Thymus (tissue), 11 donors: ENCODE data around the gene AP5B1. TPM values are rescaled to one million over a fixed set of nuclear protein-coding genes. Genes with fewer than 3 reads are reported as not detected.

Source experiments
- DNase-seq, 9 donors: peaks; one replicate each; pipeline ENCODE4 v3.0.0-alpha.2; 2013; ENCODE audit warnings: low spot score in 9 of 9, low read depth in 6 of 9, missing footprints in 1 of 9
- H3K27ac ChIP-seq, 2 donors: one replicate each; pipeline ENCODE4 v1.5.1; 2013; ENCODE audit warnings: control low read depth in 1 of 2, low read depth in 1 of 2, low read length in 1 of 2, mild to moderate bottlenecking in 1 of 2, moderate library complexity in 1 of 2
- H3K27me3 ChIP-seq, 2 donors: one replicate each; pipeline ENCODE4 v1.5.1; 2013; ENCODE audit warnings: low read length in 1 of 2; ENCODE audit not compliant: control insufficient read depth in 2 of 2, insufficient read depth in 1 of 2
- H3K36me3 ChIP-seq, 2 donors: one replicate each; pipeline ENCODE4 v1.5.1; 2013; ENCODE audit warnings: low read length in 1 of 2, mild to moderate bottlenecking in 1 of 2, moderate library complexity in 1 of 2; ENCODE audit not compliant: control insufficient read depth in 2 of 2, insufficient read depth in 2 of 2
- H3K4me1 ChIP-seq, 2 donors: one replicate each; pipeline ENCODE4 v1.5.1; 2013; ENCODE audit warnings: low read length in 2 of 2; ENCODE audit not compliant: control insufficient read depth in 2 of 2, insufficient read depth in 2 of 2
- H3K4me3 ChIP-seq, 2 donors: one replicate each; pipeline ENCODE4 v1.5.1; 2013; ENCODE audit warnings: low read length in 2 of 2, control low read depth in 1 of 2, mild to moderate bottlenecking in 1 of 2
- H3K9me3 ChIP-seq, 2 donors: one replicate each; pipeline ENCODE4 v1.5.1; 2013; ENCODE audit warnings: low read length in 1 of 2, mild to moderate bottlenecking in 1 of 2; ENCODE audit not compliant: control insufficient read depth in 2 of 2, insufficient read depth in 1 of 2
- WGBS: extraction: QIAGEN DNeasy Blood & Tissue Kit; methylation state at CpG from one replicate; pipeline ENCODE4 v1.1.7; 2013; 5-methylcytosine and 5-hydroxymethylcytosine counted together
- polyA plus RNA-seq: library from polyadenylated mRNA; stranded (reverse); fragments of 200-250 nt; gene quantifications from one replicate; pipeline ENCODE4 v1.2.3, GENCODE V29; 2013
- total RNA-seq: library from RNA; stranded (reverse); fragments of 120-200 nt; gene quantifications from one replicate; pipeline ENCODE4 v1.2.4, GENCODE V29; 2013
- donor health status: healthy.

AP5B1 gene
- total and polyA plus RNA-seq, 2 donors, result 5.3 to 7.6 TPM

GRCh38 chr11:65793625-65794400 lies 13.0 kb upstream of the AP5B1 start:
- DNase-seq, result no peak
- Histone ChIP-seq H3K9me3 (peaks cover 0 to 6% of the 10 kb centered on the region in 2 donors), H3K4me3 (no peak overlapping the region), H3K4me1 (peaks cover 4 to 7% of the 10 kb centered on the region in 2 donors), H3K27me3 (peaks cover 18 to 88% of the 10 kb centered on the region in 2 donors), H3K27ac (no peak overlapping the region), H3K36me3 (no peaks in the 10 kb centered on the region)
- 93% methylated on average over 29 of the region's 29 CpGs for WGBS

DNA sequence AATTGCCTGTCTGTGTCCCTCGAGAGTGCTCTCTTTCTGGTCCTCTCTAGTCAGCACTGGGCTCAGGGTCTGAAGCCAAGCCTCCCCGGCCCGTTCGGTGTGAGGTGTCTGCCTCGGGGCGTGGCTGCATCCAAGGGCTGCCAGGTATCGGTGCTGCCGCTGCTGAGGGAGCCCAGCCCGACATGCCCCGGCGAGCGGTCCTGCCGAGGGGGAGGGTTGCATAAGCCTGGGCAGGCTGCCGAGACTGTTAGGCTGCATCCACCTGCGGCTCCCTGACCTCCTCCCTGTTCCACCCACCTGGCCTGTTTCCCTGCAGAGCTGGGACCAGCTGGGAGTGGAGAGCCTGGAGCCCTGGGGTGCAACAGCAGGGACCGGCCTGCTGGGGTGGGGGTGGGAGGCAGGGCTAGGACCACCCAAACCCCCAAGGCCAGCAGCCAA lies 12.4 kb upstream of the AP5B1 start:
- Histone ChIP-seq H3K4me1 (peaks cover 8 to 10% of the 10 kb centered on the region in 2 donors), H3K9me3 (peaks cover 0 to 9% of the 10 kb centered on the region in 2 donors), H3K36me3 (no peaks in the 10 kb centered on the region), H3K27ac (no peak overlapping the region), H3K27me3 (peaks cover 24 to 88% of the 10 kb centered on the region in 2 donors), H3K4me3 (no peak overlapping the region)
- WGBS, result 94% methylated on average over 16 of the region's 16 CpGs
- no peak for DNase-seq

- no peak overlapping the region for H3K4me3 ChIP-seq
- H3K27me3 ChIP-seq, result peaks cover 31 to 88% of the 10 kb centered on the region in 2 donors
- no peak overlapping the region for H3K27ac ChIP-seq
- 90% methylated on average over 16 of the region's 16 CpGs for WGBS
- peaks cover 0 to 14% of the 10 kb centered on the region in 2 donors for H3K9me3 ChIP-seq
- H3K4me1 ChIP-seq, result peaks cover 15 to 17% of the 10 kb centered on the region in 2 donors
- no peak for DNase-seq
- no peaks in the 10 kb centered on the region for H3K36me3 ChIP-seq
Observed at GRCh38 chr11:65792456-65792855, 11.7 kb upstream of the AP5B1 start.

DNA sequence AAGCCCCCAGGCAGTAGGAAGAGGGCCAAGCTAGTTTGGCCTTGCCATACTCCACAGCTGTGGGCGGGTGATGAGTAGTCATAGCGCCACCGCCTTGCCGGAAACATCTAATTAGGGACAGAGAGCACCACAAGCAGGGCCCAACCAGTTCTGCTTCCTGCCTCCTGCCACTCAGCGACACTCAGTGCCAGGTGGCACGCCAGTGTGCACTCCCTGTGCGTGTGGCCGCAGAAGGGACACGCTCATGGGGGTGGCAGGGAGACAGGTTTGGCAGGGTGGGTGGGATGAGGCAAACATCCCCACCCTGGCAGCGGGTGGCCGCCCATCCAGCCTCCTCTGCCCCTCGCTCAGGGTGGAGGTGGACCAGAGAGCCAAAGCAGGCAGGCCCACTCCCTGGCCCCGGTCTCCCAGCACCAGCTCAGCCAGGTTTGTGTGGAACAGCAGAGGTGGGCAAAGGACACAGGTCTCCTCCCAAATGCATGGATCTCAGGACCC lies 11.0 kb upstream of the AP5B1 start:
- WGBS, result 20% methylated on average over 13 of the region's 13 CpGs
- Histone ChIP-seq H3K9me3 (peaks cover 0 to 14% of the 10 kb centered on the region in 2 donors), H3K27me3 (peaks cover 34 to 89% of the 10 kb centered on the region in 2 donors), H3K36me3 (no peaks in the 10 kb centered on the region), H3K4me1 (peaks cover 20 to 22% of the 10 kb centered on the region in 2 donors), H3K4me3 (no peak overlapping the region), H3K27ac (no peak overlapping the region)
- DNase-seq, result peak in 2 of 9 donors; percentile 36 to 81

DNA sequence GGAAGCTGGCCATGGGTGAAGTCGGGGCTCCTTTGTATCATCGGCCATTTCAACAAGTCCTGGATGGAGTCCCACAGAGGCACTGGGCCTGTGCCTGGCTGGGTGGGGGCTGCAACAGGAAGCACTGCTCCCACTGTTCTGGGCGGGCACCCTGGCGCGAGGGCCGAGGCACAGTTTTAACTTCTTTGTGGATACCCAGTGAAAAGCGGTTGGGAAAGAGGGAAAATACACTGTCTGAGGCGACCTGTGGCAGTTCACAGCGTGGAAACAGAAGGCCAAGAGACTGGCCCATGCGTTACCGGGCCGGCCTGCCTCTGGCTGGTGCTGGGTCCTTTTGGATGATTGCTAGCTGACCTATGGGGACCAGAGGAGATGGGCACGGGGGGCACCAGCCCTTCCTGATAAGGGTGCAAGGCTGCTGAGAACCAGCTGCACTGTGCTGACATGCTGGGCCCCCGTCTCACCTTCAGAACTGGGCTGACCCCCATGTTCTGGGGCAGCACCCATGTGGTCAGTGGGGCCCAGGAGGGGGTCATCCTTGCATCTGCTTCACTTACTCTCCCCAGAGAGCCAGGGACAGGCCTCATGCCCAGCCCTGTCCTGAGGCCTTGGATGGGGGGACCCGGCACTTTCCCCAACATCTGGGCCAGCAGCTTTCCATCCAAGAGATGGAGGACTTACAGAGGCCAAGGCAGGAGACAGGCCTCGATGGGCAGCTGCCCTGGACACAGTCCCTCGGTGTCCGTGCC lies 10.3 kb upstream of the AP5B1 start:
- Histone ChIP-seq H3K27ac (no peak overlapping the region), H3K36me3 (no peaks in the 10 kb centered on the region), H3K9me3 (peaks cover 0 to 16% of the 10 kb centered on the region in 2 donors), H3K4me1 (peaks cover 25 to 27% of the 10 kb centered on the region in 2 donors), H3K4me3 (no peak overlapping the region), H3K27me3 (peaks cover 38 to 89% of the 10 kb centered on the region in 2 donors)
- 88% methylated on average over 18 of the region's 18 CpGs for WGBS
- no peak for DNase-seq

- Histone ChIP-seq H3K4me1 (peaks cover 32 to 35% of the 10 kb centered on the region in 2 donors), H3K4me3 (no peak overlapping the region), H3K9me3 (peaks cover 0 to 22% of the 10 kb centered on the region in 2 donors), H3K27ac (no peak overlapping the region), H3K27me3 (peaks cover 38 to 91% of the 10 kb centered on the region in 2 donors), H3K36me3 (no peaks in the 10 kb centered on the region)
- 97% methylated on average over 13 of the region's 13 CpGs for WGBS
- no peak for DNase-seq
Observed at GRCh38 chr11:65790104-65790901, 9.5 kb upstream of the AP5B1 start.

DNA sequence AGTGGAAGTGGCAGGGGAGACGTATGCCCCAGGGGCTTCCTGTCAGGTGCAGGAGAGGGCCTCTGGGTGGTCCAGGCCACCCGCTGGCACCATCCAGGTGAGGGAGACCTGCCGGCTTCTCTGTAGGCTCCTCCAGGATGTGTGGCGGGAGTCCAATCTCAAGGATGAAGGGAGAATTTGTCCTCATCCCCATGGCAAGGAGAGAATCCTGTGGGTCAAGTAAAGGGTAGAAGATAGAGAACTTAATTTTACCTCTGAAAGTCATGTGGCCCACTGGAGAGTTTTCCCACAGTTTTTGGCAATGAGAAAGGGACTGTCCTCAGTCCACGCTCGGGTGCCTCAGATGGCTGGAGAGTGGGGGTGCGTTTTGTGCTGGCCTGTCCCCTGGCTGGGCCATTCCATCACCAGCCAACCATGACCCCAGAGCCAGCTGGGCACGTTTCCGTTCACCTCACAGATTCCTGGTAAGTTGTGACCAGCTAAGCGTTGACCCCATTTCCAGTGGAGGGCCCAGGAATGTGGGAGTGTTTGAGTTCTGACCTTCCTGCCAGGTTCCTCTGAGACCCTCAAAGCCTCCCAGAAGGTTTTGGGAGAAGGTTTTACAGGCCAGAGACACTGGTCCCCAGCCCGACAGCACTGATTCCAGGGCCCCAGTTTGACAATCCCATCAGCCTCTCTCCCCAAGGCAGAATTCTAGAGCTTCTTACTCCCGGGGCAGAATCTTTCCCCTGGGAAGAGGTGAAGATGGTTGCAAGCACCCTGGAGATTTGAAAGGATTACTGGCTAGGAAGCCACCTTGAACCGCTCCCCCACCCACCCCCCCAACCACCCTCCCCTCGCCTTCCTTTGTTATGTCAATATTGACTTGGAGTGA lies 8.7 kb upstream of the AP5B1 start:
- H3K27ac ChIP-seq, result no peak overlapping the region
- no peak overlapping the region for H3K4me3 ChIP-seq
- DNase-seq, result no peak
- WGBS, result 82% methylated on average over 14 of the region's 14 CpGs
- H3K27me3 ChIP-seq, result peaks cover 38 to 91% of the 10 kb centered on the region in 2 donors
- peaks cover 0 to 22% of the 10 kb centered on the region in 2 donors for H3K9me3 ChIP-seq
- H3K4me1 ChIP-seq, result peaks cover 36 to 43% of the 10 kb centered on the region in 2 donors
- no peaks in the 10 kb centered on the region for H3K36me3 ChIP-seq

- no peak overlapping the region for H3K27ac ChIP-seq
- peaks cover 0 to 26% of the 10 kb centered on the region in 2 donors for H3K9me3 ChIP-seq
- no peak overlapping the region for H3K4me3 ChIP-seq
- DNase-seq, result no peak
- WGBS, result 90% methylated on average over 6 of the region's 6 CpGs
- H3K36me3 ChIP-seq, result no peaks in the 10 kb centered on the region
- peaks cover 38 to 94% of the 10 kb centered on the region in 2 donors for H3K27me3 ChIP-seq
- H3K4me1 ChIP-seq, result peaks cover 41 to 50% of the 10 kb centered on the region in 2 donors
Observed at GRCh38 chr11:65788821-65789220, 8.0 kb upstream of the AP5B1 start.
